Fibroblast of lung (primary cell): Measurements from ENCODE around the gene KMT2E.

Experiments
- CTCF ChIP-seq, 2 donors: IDR thresholded peaks in 1 of 2; conservative IDR thresholded peaks in 1 of 2; 1 replicate in 1 of 2; 2 replicates in 1 of 2; pipeline ENCODE4 v1.5.1; 2011 to 2012; ENCODE audit warnings: low read length in 2 of 2, control low read depth in 1 of 2, inconsistent platforms in 1 of 2, low read depth in 1 of 2, mild to moderate bottlenecking in 1 of 2
- EZH2 ChIP-seq: IDR thresholded peaks from 2 replicates; pipeline ENCODE4 v1.5.1; 2012; ENCODE audit warnings: low read length, control low read depth, mild to moderate bottlenecking; ENCODE audit errors: missing control alignments

- TF ChIP-seq CTCF (conservative IDR thresholded peaks at IDR 0.05 in 1 of 2, IDR thresholded peaks at IDR 0.05 in 1 of 2; ENCODE audit: low read depth in 1 of 2, low read length in 2 of 2) (no peak), EZH2 (no peak)
Measured at GRCh38 chr7:105107458-105107857, 93.5 kb downstream of the KMT2E start.
